Right renal pelvis (tissue), 4 donors: ENCODE results near the gene IQSEC1. TPM values are rescaled to one million over a fixed set of nuclear protein-coding genes. Genes with fewer than 3 reads are reported as not detected.

Source experiments
- DNase-seq, 4 donors: peaks; one replicate each; pipeline ENCODE4 v3.0.0-alpha.2; 2013; ENCODE audit warnings: low read depth in 4 of 4, low spot score in 3 of 4, missing footprints in 1 of 4
- polyA plus RNA-seq, 4 donors: library from polyadenylated mRNA; unstranded; fragments of 120-200 nt; gene quantifications; one replicate each; pipeline ENCODE4 v1.2.1, GENCODE V29; 2013; ENCODE audit not compliant: insufficient read length in 4 of 4

The IQSEC1 gene
- polyA plus RNA-seq, 4 donors, result 29.4 to 35.5 (median 33.1) TPM

DNA sequence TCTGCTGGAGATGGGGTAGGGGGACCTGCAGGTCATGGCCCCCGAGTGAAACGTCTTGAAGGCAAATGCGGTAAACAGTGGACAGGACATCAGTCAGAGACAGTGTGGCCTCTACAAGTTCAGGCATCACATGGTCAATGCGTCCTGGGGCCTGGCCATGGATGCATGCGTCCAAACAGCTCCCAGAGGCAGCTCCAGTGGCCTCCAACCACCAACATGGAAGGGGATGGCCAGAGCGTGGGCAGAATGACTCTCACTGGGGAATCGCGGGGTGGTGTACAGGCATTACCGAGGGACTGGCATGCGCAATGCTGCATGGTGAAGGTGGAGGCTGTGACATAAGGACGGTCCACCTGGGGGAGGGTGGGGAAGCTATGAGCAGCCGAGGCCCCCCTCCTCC lies 35.6 kb upstream of the IQSEC1 start:
- DNase-seq, result no peak

DNA sequence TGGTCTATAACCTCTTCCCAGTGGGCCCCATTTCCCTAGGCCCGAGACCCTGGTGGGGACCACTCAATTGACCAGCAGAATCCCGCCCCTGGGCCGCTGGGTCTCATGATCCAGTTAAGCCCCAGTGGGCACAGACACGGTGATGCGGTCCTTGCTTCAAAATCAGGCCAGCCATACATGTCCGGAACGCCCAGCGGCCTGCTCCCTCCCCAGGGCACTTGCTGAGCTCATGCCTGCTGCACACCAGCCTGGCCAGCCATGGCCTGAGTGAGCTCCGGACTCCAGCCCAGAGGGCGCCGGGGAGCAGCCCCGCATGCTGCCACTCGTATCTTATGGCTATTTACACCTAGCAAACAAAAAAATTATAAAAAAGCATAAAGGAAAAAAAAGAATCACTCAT lies 34.4 kb upstream of the IQSEC1 start:
- no peak for DNase-seq

DNA sequence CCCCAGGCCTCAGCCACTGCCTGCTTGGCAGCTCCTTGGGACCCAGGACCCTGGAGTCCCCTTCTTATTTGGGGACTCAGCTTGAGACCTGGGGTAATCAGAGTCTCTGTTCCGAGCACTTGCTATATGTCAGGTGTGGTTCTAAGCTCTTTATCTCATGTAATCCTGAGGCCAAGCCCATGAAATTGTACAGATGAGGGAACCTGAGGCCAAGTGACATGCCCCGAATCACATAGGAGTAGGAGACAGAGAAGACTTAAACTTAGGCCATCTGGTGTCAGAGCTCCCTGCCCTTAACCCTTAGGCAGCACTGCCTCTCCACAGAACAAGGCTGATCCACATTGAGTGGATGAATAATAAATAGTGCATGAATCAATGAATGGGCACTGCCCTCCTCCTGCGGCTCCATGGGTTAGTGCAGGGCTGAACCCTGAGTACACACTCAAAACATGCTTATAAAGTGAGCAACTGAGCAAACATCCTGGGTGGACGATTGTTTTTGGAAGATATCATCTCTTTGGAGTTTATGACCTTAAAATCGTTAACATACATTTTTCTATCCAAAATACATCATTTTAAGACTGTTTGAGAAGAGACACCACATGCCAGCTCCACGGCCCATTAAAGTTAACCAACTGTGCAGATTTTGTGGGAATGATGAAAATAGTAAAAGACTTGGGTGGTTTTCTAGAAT lies 33.2 kb upstream of the IQSEC1 start:
- DNase-seq, result no peak

DNA sequence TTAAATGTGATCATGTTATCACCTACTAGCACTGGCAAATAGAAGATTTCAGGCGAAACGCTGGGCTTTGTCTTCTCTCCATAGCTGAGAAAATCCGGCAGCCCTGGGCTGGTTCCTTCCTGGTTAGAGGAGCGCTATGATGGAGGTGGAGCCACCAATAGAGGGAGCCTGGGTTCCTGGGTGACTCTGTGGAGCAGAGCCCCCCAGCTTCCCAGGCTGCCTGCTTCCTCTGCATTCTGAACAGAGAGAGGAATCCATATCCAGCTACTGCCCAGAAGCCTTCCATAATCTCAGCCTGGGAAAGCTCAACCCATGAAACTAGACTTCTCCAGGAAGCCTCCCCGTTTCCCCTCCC lies 32.6 kb upstream of the IQSEC1 start:
- DNase-seq, result no peak

- no peak for DNase-seq
These were observed 32.1 kb upstream of the IQSEC1 start for GRCh38 chr3:13105181-13105895.

DNA sequence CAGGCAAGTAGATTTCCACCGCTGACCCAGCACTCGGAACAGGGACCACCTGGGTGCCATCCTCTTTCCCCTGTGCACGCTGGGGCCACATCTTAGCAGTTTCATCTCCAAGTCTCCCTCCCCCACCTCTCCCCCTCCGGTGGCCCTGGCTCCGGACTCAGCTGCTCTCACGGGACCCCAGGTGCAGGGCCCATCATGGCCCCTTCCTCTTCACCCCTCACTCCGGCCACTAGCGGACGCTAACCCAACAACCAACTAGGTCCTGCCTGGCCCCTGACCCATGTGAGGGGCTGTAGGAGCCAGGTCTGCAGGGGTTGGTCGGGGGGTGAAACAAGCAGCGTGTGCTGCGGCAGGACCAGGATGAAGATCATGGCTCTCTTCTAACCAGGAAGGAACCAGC lies 31.3 kb upstream of the IQSEC1 start:
- no peak for DNase-seq

- DNase-seq, result no peak
These were observed 30.3 kb upstream of the IQSEC1 start for GRCh38 chr3:13103416-13104058.

DNA sequence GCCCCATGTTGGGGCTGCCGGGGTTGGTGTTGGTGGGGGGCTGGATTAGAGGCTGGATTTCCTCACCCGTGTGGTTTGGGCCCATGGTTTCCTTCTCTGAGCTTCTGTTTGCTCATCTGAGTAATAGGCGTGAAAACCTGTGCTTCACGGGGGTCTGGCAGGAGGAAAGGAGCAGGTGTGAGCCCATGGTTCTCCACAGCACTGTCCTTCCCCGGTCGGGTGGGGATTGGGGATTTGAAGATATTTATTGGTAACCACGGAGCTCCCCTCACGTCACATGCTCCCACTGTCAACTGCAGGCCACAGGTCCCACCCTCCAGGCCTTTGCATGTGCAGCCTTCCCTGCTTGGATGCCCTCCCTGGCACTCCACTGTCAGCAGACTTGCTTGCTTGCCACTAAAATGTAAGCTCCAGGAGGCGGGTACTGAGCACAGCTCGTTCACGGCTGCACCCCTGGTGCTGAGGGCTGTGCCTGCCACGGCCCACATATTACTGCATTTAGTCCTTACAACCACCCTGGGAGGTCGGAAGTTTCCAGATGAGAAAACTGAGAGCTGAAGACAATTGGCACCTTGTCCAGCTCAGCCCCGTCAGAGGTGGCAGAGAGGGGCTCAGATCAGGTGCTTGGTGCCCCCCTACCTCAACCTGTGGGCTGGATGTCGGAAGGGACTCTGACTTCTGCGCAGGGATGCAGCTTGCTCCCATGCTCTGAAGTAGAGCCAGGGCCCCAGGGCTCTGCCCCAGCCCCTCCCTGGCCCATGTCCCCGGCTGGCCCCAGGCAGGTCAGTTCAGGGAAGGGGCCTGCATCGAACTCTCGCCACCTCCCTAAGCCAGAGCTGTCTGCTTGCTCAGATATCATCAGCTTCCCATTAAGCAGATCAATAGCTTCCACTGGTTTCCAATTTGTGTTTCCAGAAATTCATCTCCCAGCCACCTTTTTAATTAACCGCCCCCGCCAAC lies 29.4 kb upstream of the IQSEC1 start:
- DNase-seq, result no peak

- DNase-seq, result no peak
These were observed 26.5 kb upstream of the IQSEC1 start for GRCh38 chr3:13099707-13100106.

DNA sequence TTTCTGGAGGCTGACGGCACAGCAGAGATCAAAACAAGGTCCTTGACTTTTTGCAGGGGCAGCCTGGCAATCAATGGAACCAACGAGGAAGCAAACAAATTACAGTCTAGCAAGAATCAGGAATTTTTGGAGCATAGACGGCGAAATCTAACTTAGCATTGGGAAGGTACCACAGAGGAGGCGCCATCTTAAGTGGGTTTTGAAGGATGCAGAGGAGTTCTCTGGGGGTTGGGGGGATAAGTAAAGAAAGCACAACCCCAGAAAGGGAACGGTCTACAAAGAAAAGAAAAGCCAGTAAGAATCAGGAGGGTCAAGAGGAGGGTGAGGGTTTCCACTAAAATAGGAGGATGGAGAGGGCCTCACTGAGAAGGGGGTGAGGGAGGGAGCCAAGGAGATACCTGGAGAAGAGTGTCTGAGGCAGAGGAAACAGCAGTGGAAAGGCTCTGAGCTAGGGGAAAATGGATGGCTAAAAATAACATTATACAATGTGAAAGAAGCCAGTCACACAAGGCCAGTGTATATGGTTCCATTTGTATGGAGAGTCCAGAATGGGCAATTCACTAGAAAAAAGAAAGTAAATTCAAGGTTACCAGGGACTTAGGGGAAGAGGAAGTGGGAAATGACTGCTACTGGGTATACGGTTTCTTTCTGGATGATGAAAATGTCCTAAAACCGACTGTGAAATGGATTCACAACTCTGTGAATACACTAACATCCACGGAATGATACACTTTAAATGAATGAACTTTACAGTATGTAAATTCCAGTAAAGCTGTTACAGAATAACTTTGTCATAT lies 25.2 kb upstream of the IQSEC1 start:
- no peak for DNase-seq

DNA sequence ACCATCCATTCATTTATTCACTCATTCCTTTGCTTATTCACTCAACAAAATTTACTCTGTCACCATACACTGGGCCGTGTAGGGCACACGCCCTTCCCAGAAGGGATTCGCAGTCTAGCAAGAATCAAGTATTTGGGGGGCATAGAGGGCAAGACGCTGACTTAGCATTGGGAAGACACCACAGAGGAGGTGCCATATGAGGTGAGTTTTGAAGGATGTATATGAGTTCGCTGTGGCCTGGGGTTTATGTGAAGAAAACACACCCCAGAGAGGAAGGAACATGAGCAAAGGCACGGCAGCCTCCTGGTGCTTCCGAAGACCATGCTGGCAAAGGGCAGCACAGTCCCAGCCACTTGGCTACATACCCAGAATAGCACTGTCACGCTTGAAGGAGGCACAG lies 23.1 kb upstream of the IQSEC1 start:
- DNase-seq, result no peak

- DNase-seq, result no peak
These were observed 22.2 kb upstream of the IQSEC1 start for GRCh38 chr3:13095408-13095937.

DNA sequence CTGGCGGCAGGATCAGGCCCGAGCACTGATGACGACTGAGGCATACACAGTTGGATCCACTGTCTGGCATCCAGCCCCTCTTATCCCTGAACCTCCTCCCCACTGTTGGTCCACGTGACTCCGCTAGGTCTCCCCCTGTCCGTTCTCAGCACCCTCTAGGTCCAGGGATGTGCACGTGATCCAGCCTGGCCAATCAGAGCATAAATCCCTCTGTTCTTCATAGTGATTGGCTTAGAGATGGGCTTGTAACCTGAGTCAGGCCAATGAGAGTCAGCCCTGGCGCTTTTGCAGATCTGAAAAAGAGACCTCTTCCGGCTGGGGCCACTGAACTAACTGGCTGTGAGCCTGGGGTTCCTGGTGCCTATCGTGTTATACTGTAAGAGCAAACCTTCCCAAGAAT lies 20.5 kb upstream of the IQSEC1 start:
- no peak for DNase-seq

DNA sequence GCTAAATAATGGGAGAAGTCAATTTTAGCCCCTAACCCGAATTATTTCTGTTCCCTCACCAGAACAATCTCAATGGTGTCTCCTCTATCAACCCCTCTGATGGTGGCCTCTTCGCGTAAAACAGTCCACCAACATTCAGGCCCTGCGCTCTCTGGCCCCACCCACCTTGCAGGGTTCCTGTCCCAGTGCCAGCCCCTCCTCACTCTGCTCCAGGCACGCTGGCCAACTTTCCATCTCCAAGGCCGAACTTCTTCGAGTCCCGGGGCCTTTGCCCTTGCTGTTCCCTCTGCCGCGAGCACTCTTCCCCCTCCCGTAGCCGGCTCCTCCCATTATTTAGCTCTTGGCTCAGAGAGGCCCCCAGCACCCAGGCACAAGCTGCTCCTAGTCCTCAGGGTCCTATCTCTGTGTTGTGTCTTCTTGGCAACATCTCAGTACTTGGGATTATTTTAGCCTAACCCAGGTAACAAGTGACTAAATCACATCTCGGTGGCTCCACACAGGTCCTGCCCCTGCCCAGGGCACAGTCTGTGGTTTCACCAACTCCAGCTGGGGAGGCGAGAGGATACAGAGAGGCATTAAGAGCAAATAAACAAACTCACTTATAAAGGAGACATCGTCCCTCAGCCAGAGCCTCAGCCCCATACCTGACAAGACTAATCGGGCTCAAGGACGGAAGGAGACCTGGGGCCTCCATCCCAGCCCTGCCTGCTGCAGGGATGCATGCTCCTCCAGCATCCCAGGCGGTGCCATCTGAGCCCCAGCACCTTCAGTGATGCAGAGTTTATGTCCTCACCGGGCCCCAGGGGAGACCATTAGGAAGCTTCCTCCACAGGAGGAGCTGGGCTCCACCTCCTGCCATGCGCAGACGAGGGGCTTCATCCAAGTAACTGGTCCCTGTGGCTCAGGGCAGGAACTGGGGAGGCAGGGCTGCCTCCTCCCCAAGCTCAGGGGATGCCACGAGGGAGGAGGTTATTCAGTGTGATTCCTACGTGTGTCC lies 19.7 kb upstream of the IQSEC1 start:
- DNase-seq, result no peak

- peak in 3 of 4 donors; percentile 46 to 74 (median 53) for DNase-seq
These were observed 18.8 kb upstream of the IQSEC1 start for GRCh38 chr3:13091898-13092611.

- DNase-seq, result no peak
These were observed 15.1 kb upstream of the IQSEC1 start for GRCh38 chr3:13088028-13089006.
